Common myeloid progenitor, CD34-positive (primary cell): ENCODE data around the gene CCDC170.
"Not testable (repeated sequence)": the region's sequence is repeated elsewhere in the genome, so short reads cannot be mapped to it uniquely, and the experiment has no call there.

Experiments used
- CTCF ChIA-PET: fragments of 350-600 bp; sonication (Branson Sonifier 250); formaldehyde crosslinking; loops from one replicate; lab custom pipeline; 2021; ENCODE audit warnings: antibody characterized with exemption; lab: Charles Lee
- POLR2A ChIA-PET: fragments of 350-600 bp; sonication (Branson Sonifier 250); formaldehyde crosslinking; loops from one replicate; lab custom pipeline; 2021; ENCODE audit warnings: antibody characterized with exemption; lab: Charles Lee
- DNase-seq, 3 donors: peaks; one replicate each; pipeline versions ENCODE4 v3.0.0 to v3.0.0-alpha.2; 2013
- H3K27ac ChIP-seq, 2 experiments: 1 replicate in 1 of 2; 2 replicates in 1 of 2; pipeline ENCODE4 v1.7.0; 2013; ENCODE audit warnings: inconsistent platforms in 2 of 2, low read length in 2 of 2, mild to moderate bottlenecking in 2 of 2, low read depth in 1 of 2, moderate library complexity in 1 of 2; ENCODE audit not compliant: severe bottlenecking in 2 of 2, insufficient read depth in 1 of 2, poor library complexity in 1 of 2
- H3K27me3 ChIP-seq, 5 experiments: replicated peaks in 2 of 5; 1 replicate in 3 of 5; 2 replicates in 2 of 5; pipeline versions ENCODE4 v1.6.1 to v1.7.0; 2013; ENCODE audit warnings: low read length in 4 of 5, mild to moderate bottlenecking in 2 of 5, moderate library complexity in 2 of 5, inconsistent platforms in 1 of 5; ENCODE audit not compliant: insufficient read depth in 5 of 5, control insufficient read depth in 4 of 5
- H3K36me3 ChIP-seq, 4 experiments: 1 replicate in 2 of 4; 2 replicates in 2 of 4; pipeline versions ENCODE4 v1.6.1 to v1.7.0; 2013; ENCODE audit warnings: low read length in 3 of 4, control low read depth in 1 of 4, mild to moderate bottlenecking in 1 of 4; ENCODE audit not compliant: control insufficient read depth in 4 of 4, insufficient read depth in 4 of 4
- H3K4me1 ChIP-seq, 4 experiments: 1 replicate in 3 of 4; 2 replicates in 1 of 4; pipeline versions ENCODE4 v1.6.1 to v1.7.1; 2013; ENCODE audit warnings: low read length in 3 of 4, mild to moderate bottlenecking in 3 of 4, control low read depth in 1 of 4, inconsistent platforms in 1 of 4, moderate library complexity in 1 of 4; ENCODE audit not compliant: control insufficient read depth in 4 of 4, insufficient read depth in 4 of 4; ENCODE audit errors: control extremely low read depth in 1 of 4
- H3K4me3 ChIP-seq, 7 experiments: 1 replicate in 4 of 7; 2 replicates in 3 of 7; pipeline versions ENCODE4 v1.5.1 to v1.7.0; 2013; ENCODE audit warnings: mild to moderate bottlenecking in 7 of 7, low read length in 6 of 7, moderate library complexity in 6 of 7, inconsistent platforms in 2 of 7, low read depth in 2 of 7, control low read depth in 1 of 7; ENCODE audit not compliant: insufficient read depth in 4 of 7, control insufficient read depth in 1 of 7; ENCODE audit errors: extremely low read depth in 1 of 7
- H3K9me3 ChIP-seq, 5 experiments: 1 replicate in 4 of 5; 2 replicates in 1 of 5; pipeline versions ENCODE4 v1.6.1 to v1.7.1; 2013; ENCODE audit warnings: low read length in 4 of 5, mild to moderate bottlenecking in 2 of 5, inconsistent platforms in 1 of 5, low read depth in 1 of 5, moderate library complexity in 1 of 5; ENCODE audit not compliant: control insufficient read depth in 4 of 5, insufficient read depth in 2 of 5; ENCODE audit errors: control extremely low read depth in 1 of 5
- WGBS: methylation state at CpG from one replicate; pipeline ENCODE4 v1.1.5; 2013; ENCODE audit not compliant: insufficient coverage; 5-methylcytosine and 5-hydroxymethylcytosine counted together

CCDC170 gene

DNA sequence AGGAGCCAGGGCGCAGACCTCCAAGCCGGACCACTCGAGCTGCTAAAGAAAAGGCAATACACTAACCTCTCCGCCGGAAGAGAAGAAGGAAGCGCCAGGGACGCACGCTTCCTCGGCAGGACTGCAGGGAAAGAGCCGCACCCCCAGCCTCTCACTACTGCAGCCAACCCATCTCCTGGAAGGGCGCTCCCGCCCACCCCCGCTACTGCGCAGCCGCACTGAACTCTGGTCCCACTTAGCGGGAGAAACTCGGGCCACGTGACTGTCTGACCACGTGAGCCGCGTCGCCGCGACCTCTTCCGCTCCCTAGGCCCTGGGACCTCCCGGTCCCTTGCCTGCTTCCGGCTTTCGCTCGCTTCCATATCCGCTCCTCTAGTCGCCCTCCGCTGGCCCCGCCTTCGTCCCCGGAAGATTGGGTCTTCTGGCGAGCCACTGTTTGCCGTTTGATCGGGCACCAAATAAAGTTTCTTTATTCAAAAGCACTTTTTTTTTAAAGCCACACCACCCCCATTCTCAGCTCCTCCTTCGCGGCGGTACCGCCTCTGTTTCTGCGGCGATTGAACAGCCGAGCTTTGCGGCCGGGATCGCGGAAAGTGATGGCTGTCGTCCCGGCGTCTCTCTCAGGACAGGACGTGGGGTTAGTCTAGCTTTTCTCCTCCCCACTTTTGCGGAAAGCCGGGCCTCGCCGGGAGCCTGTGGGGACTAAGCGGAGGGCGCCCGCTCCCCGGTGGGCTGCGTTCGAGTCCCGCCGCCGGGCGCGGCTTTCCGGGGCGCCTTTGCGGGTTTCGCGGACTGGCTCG, 41.7 kb upstream of the CCDC170 start, which contains the start of gene RMND1:
TSS of gene RMND1 (minus strand) at position 177 of the 800 bp plus-strand sequence. CDS start 6,315 bp downstream, outside the sequence.
- H3K4me1 ChIP-seq = peaks cover 11 to 23% (median 17%) of the 10 kb centered on the region in 4 experiments
- DNase-seq = peak; percentile 100
- no peaks in the 10 kb centered on the region for H3K9me3 ChIP-seq
- H3K27me3 ChIP-seq = no peaks in the 10 kb centered on the region
- WGBS = under 1% methylated on average over 70 of the region's 74 CpGs
- peak within 1 kb of the TSS; percentile 85 to 99 (median 92) for H3K4me3 ChIP-seq
- peak within 1 kb of the TSS; percentile 61 to 83 for H3K27ac ChIP-seq
- ChIA-PET POLR2A (interaction anchor here (0.8 to 1.1 kb wide), 2 partner anchors 11 to 239 kb away, joined by 3 to 4 read pairs; no protein-coding TSS in a partner anchor), CTCF (interaction anchor here (0.7 to 2.0 kb wide), 8 partner anchors 10 to 62 kb away, joined by 3 to 15 read pairs (median 3); no protein-coding TSS in a partner anchor)
- peaks cover 0 to 10% (median 2%) of the 10 kb centered on the region in 4 experiments for H3K36me3 ChIP-seq

DNA sequence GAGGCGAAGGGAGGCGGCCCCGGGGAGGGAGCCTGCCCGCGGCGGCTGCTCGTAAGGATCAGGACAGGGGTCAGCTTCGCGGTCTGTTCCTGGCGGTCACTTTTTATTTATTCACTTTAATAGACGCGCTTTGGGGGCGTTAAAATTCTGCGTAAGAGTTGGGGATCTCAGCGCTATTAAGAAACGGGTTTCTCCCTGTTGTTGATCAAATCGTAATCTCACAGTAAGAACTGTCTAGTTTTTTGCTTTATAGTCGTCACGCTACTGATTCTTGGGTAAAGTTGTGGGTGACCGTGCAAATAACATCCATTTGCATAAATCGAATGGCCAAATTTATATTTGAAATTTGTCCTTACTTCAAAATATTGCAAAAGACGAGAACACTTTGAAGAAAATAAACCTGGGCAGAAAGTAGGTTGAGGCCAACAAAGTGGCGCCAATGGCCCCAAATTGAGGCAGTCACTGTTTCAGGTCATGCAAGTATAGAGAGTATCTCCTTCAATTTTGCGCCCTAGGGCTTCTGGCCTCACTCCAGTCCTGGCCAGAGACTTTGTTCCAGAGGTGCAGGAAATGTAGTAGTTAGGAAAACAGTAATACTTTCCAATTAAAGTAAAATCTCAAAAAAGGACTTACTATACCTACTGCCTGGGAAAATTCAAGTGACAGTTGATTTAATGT, 40.9 kb upstream of the CCDC170 start:
- DNase-seq = peak in 2 of 3 donors; percentile 40 to 57
- Histone ChIP-seq H3K36me3 (peaks cover 0 to 9% (median 2%) of the 10 kb centered on the region in 4 experiments), H3K27ac (peak overlapping the region; percentile 61 to 83), H3K4me1 (peaks cover 11 to 23% (median 17%) of the 10 kb centered on the region in 4 experiments), H3K4me3 (peak overlapping the region; percentile 85 to 99 (median 92)), H3K9me3 (no peaks in the 10 kb centered on the region), H3K27me3 (no peaks in the 10 kb centered on the region)
- POLR2A ChIA-PET = interaction anchor here (1.1 kb wide), 1 partner anchor 12 kb away, joined by 4 read pairs; no protein-coding TSS in a partner anchor
- under 1% methylated on average over 16 of the region's 24 CpGs for WGBS
- CTCF ChIA-PET = interaction anchor here (0.8 to 2.0 kb wide), 3 partner anchors 11 to 48 kb away, joined by 3 to 15 read pairs (median 4); no protein-coding TSS in a partner anchor

DNA sequence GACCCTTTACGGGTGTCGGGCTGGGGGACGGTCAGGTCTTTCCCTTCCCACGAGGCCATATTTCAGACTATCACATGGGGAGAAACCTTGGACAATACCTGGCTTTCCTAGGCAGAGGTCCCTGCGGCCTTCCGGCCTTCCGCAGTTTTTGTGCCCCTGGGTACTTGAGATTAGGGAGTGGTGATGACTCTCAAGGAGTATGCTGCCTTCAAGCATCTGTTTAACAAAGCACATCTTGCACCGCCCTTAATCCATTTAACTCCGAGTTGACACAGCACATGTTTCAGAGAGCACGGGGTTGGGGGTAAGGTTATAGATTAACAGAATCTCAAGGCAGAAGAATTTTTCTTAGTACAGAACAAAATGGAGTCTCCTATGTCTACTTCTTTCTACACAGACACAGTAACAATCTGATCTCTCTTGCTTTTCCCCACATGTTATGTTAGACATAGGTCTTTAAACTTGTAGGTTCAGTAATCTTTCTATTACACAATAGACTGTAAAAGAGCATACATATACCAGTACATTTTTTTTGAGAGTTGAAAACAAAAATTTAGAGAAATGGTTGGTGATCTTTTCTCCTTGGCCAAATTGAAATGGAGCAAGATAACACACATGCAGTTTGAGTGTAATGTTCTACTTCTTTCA, 37.9 kb upstream of the CCDC170 start:
- DNase-seq, H3K27me3 ChIP-seq, POLR2A ChIA-PET, H3K4me3 ChIP-seq, CTCF ChIA-PET, H3K9me3 ChIP-seq, H3K27ac ChIP-seq: not testable (repeated sequence)
- WGBS = no CpG with 5 or more reads among the region's 10 CpGs
- Histone ChIP-seq H3K4me1 (peaks cover 11 to 23% (median 17%) of the 10 kb centered on the region in 4 experiments), H3K36me3 (peaks cover 0 to 29% (median 15%) of the 10 kb centered on the region in 4 experiments)

DNA sequence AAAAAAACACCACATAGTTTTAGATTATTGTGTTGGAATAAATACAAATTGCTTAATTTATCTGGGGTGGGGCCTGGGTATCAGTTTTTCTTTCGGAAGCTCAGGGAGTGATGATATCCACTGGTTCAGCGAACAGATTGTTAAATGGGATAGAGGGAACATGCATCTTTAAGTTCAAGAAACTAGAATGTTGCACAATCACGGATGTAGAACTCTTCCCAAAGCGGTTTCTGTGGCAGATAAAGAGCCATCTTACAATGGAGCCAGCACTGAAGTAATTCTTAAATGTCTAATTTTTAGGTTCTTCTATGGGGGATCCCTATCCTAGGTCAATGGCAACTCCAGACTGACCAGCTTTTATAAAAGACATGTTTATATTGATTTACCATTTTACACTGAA, 32.1 kb upstream of the CCDC170 start:
- peaks cover 6 to 52% (median 23%) of the 10 kb centered on the region in 4 experiments for H3K36me3 ChIP-seq

DNA sequence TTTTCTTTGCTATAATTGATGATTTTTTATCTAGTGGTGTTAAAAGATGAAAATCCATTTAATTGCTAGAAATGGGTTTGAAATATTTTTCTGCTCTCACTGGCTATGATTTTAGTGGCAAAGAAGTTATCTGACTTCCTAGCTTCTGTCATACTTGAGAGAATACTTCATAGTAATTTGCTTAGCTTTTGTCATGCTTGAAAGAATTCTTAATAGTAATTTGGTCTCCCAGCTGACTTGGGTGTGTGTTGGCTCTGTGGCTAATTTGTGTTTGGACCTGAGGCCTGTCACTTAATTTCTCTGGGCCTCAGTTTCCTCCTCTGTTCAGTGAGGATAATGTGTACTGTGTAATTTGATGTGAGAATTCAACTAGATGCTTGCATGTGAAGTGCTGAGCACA, 29.1 kb upstream of the CCDC170 start:
- Histone ChIP-seq H3K4me3 (no peak overlapping the region), H3K9me3 (no peaks in the 10 kb centered on the region), H3K27me3 (no peaks in the 10 kb centered on the region), H3K36me3 (peaks cover 6 to 39% (median 18%) of the 10 kb centered on the region in 4 experiments), H3K4me1 (no peaks in the 10 kb centered on the region), H3K27ac (no peak overlapping the region)
- DNase-seq = no peak
- ChIA-PET CTCF (no interaction called here), POLR2A (no interaction called here)

More for the DNA sequence above, 32.1 kb upstream of the CCDC170 start:
- no peak for DNase-seq
- CTCF ChIA-PET = no interaction called here
- Histone ChIP-seq H3K4me3 (no peak overlapping the region), H3K9me3 (no peaks in the 10 kb centered on the region), H3K4me1 (no peaks in the 10 kb centered on the region), H3K27ac (no peak overlapping the region), H3K27me3 (no peaks in the 10 kb centered on the region)
- 100% methylated on average over 4 of the region's 4 CpGs for WGBS
- POLR2A ChIA-PET = no interaction called here

DNA sequence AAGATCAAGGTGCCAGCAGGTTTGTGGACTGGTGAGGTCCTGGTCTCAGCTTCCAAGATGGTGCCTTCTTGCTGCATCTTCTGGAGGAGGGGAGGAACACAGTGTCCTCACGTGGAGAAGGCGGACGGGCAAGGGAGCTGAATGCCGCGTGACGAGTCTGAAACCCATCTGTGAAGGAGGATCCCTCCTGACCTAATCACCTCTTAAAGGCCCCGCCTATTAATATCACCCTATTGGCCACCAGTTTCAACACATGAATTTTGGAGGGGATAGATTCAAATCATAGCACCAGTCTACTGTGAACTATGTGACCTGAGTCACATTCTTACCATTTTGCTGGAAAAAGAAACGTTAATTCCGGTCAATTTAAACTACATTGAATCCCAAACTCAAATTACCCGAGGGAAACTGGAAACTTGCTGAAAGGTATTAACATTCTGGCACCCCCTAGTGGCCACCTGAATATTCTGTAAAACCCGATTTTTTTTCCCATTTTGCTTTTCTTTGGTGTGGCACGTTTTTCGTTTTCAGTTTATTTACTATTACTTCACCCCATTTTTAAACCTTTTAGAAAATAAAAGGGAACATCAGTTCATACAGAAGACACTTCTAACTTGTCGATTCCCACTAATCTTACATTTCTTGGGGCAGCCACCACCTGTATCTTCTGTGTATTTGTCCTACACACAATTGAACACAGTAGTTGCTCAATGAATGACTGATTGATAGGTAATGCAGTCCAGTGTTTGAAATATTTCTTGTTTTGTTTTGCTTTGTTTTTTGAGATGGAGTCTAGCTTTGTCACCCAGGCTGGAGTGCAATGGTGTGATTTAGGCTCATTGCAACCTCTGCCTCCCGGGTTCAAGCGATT, 17.9 kb upstream of the CCDC170 start:
- Histone ChIP-seq H3K36me3 (no peaks in the 10 kb centered on the region), H3K4me1 (peaks cover 0 to 4% (median 3%) of the 10 kb centered on the region in 4 experiments), H3K27ac (no peak overlapping the region), H3K27me3 (no peaks in the 10 kb centered on the region), H3K9me3 (no peaks in the 10 kb centered on the region), H3K4me3 (peak overlapping the region in 2 of 7 experiments; percentile 19 to 59)
- POLR2A ChIA-PET = no interaction called here
- DNase-seq = peak; percentile 55 to 71 (median 56)
- CTCF ChIA-PET = interaction anchor here (0.7 to 5.2 kb wide), 5 partner anchors 9 to 70 kb away, joined by 3 to 41 read pairs (median 5); no protein-coding TSS in a partner anchor
- WGBS = 4% methylated on average over 5 of the region's 16 CpGs
